Measurements from ENCODE around the gene TMEM132A.

DNA sequence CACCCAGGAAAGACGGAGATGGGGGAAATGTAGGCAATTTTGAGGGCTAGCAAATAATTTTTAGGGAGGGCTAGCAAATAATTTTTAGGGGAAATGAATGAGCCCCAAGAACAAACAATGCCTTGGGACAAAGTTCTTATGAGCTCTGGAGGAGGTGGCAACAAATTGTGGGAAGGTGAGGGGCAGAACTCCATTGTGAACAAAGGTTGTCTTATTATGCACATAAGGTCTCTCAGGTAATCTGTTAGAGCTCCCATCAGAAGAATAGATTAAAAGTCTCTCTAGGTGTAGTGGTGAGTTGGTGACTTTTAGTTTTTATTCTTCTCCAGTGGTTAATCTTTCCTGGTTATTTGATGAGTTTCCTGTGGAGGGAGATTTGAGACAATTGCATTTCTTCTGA lies 15.5 kb upstream of the TMEM132A start:
- TF ChIP-seq, protein P1, sequence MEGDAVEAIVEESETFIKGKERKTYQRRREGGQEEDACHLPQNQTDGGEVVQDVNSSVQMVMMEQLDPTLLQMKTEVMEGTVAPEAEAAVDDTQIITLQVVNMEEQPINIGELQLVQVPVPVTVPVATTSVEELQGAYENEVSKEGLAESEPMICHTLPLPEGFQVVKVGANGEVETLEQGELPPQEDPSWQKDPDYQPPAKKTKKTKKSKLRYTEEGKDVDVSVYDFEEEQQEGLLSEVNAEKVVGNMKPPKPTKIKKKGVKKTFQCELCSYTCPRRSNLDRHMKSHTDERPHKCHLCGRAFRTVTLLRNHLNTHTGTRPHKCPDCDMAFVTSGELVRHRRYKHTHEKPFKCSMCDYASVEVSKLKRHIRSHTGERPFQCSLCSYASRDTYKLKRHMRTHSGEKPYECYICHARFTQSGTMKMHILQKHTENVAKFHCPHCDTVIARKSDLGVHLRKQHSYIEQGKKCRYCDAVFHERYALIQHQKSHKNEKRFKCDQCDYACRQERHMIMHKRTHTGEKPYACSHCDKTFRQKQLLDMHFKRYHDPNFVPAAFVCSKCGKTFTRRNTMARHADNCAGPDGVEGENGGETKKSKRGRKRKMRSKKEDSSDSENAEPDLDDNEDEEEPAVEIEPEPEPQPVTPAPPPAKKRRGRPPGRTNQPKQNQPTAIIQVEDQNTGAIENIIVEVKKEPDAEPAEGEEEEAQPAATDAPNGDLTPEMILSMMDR (IDR thresholded peaks at IDR 0.05) = no peak
- TF ChIP-seq POLR2AphosphoS5 (IDR thresholded peaks at IDR 0.05) = no peak

All from suprapubic skin (tissue), 3 donors.